ENCODE data around the gene MTFMT.
A peak's percentile ranks its signal among the peaks of the same experiment; 100 is the strongest.

MTFMT gene

GRCh38 chr15:65060641-65061397 is 31.4 kb upstream of the MTFMT start:
- H3K27ac ChIP-seq (ENCODE audit: low read depth, low read length) = no peak overlapping the region
- no peak overlapping the region for H3K9ac ChIP-seq (ENCODE audit: low read length in 5 of 5)
- H3K9me3 ChIP-seq (ENCODE audit: control insufficient read depth in 5 of 5, low read length in 5 of 5) = peaks cover 0 to 4% (median 0%) of the 10 kb centered on the region in 5 donors
- peaks cover 0 to 30% (median 7%) of the 10 kb centered on the region in 5 donors for H3K4me1 ChIP-seq (ENCODE audit: control insufficient read depth in 5 of 5, insufficient read depth in 5 of 5, low read length in 5 of 5)
- peaks cover 0 to 10% (median 3%) of the 10 kb centered on the region in 5 donors for H3K36me3 ChIP-seq (ENCODE audit: control insufficient read depth in 5 of 5, insufficient read depth in 5 of 5, low read length in 5 of 5)
- H3K27me3 ChIP-seq (ENCODE audit: control insufficient read depth in 5 of 5, insufficient read depth in 4 of 5, low read length in 5 of 5) = peaks cover 0 to 10% (median 6%) of the 10 kb centered on the region in 5 donors
- H3K4me3 ChIP-seq (ENCODE audit: low read depth in 1 of 5, low read length in 5 of 5) = no peak overlapping the region

- Histone ChIP-seq H3K4me1 (ENCODE audit: control insufficient read depth in 5 of 5, insufficient read depth in 5 of 5, low read length in 5 of 5) (peaks cover 3 to 35% (median 10%) of the 10 kb centered on the region in 5 donors), H3K27me3 (ENCODE audit: control insufficient read depth in 5 of 5, insufficient read depth in 4 of 5, low read length in 5 of 5) (peaks cover 0 to 5% (median 2%) of the 10 kb centered on the region in 5 donors), H3K9me3 (ENCODE audit: control insufficient read depth in 5 of 5, low read length in 5 of 5) (peaks cover 0 to 4% (median 0%) of the 10 kb centered on the region in 5 donors), H3K27ac (ENCODE audit: low read depth, low read length) (no peak overlapping the region), H3K4me3 (ENCODE audit: low read depth in 1 of 5, low read length in 5 of 5) (no peak overlapping the region), H3K9ac (ENCODE audit: low read length in 5 of 5) (no peak overlapping the region), H3K36me3 (ENCODE audit: control insufficient read depth in 5 of 5, insufficient read depth in 5 of 5, low read length in 5 of 5) (peaks cover 0 to 10% (median 3%) of the 10 kb centered on the region in 5 donors)
Observed at GRCh38 chr15:65059931-65060596, 30.6 kb upstream of the MTFMT start.

- Histone ChIP-seq H3K27me3 (ENCODE audit: control insufficient read depth in 5 of 5, insufficient read depth in 4 of 5, low read length in 5 of 5) (peaks cover 0 to 3% (median 0%) of the 10 kb centered on the region in 5 donors), H3K4me3 (ENCODE audit: low read depth in 1 of 5, low read length in 5 of 5) (no peak overlapping the region), H3K9me3 (ENCODE audit: control insufficient read depth in 5 of 5, low read length in 5 of 5) (peaks cover 0 to 4% (median 0%) of the 10 kb centered on the region in 5 donors), H3K9ac (ENCODE audit: low read length in 5 of 5) (no peak overlapping the region), H3K36me3 (ENCODE audit: control insufficient read depth in 5 of 5, insufficient read depth in 5 of 5, low read length in 5 of 5) (peaks cover 0 to 10% (median 6%) of the 10 kb centered on the region in 5 donors), H3K4me1 (ENCODE audit: control insufficient read depth in 5 of 5, insufficient read depth in 5 of 5, low read length in 5 of 5) (peaks cover 3 to 35% (median 10%) of the 10 kb centered on the region in 5 donors), H3K27ac (ENCODE audit: low read depth, low read length) (no peak overlapping the region)
Observed at GRCh38 chr15:65059369-65059750, 29.9 kb upstream of the MTFMT start.

GRCh38 chr15:65058394-65059368 is 29.2 kb upstream of the MTFMT start:
- Histone ChIP-seq H3K36me3 (ENCODE audit: control insufficient read depth in 5 of 5, insufficient read depth in 5 of 5, low read length in 5 of 5) (peaks cover 0 to 10% (median 6%) of the 10 kb centered on the region in 5 donors), H3K4me3 (ENCODE audit: low read depth in 1 of 5, low read length in 5 of 5) (no peak overlapping the region), H3K27ac (ENCODE audit: low read depth, low read length) (no peak overlapping the region), H3K27me3 (ENCODE audit: control insufficient read depth in 5 of 5, insufficient read depth in 4 of 5, low read length in 5 of 5) (peaks cover 0 to 3% (median 0%) of the 10 kb centered on the region in 5 donors), H3K4me1 (ENCODE audit: control insufficient read depth in 5 of 5, insufficient read depth in 5 of 5, low read length in 5 of 5) (peaks cover 3 to 34% (median 10%) of the 10 kb centered on the region in 5 donors), H3K9me3 (ENCODE audit: control insufficient read depth in 5 of 5, low read length in 5 of 5) (peaks cover 0 to 4% (median 0%) of the 10 kb centered on the region in 5 donors), H3K9ac (ENCODE audit: low read length in 5 of 5) (no peak overlapping the region)

- Histone ChIP-seq H3K9ac (ENCODE audit: low read length in 5 of 5) (no peak overlapping the region), H3K27me3 (ENCODE audit: control insufficient read depth in 5 of 5, insufficient read depth in 4 of 5, low read length in 5 of 5) (peaks cover 0 to 3% (median 0%) of the 10 kb centered on the region in 5 donors), H3K27ac (ENCODE audit: low read depth, low read length) (no peak overlapping the region), H3K4me3 (ENCODE audit: low read depth in 1 of 5, low read length in 5 of 5) (no peak overlapping the region), H3K4me1 (ENCODE audit: control insufficient read depth in 5 of 5, insufficient read depth in 5 of 5, low read length in 5 of 5) (peaks cover 3 to 23% (median 10%) of the 10 kb centered on the region in 5 donors), H3K36me3 (ENCODE audit: control insufficient read depth in 5 of 5, insufficient read depth in 5 of 5, low read length in 5 of 5) (peaks cover 0 to 13% (median 6%) of the 10 kb centered on the region in 5 donors), H3K9me3 (ENCODE audit: control insufficient read depth in 5 of 5, low read length in 5 of 5) (peaks cover 0 to 4% (median 0%) of the 10 kb centered on the region in 5 donors)
Observed at GRCh38 chr15:65057549-65057940, 28.1 kb upstream of the MTFMT start.

- Histone ChIP-seq H3K9ac (ENCODE audit: low read length in 5 of 5) (no peak overlapping the region), H3K4me3 (ENCODE audit: low read depth in 1 of 5, low read length in 5 of 5) (no peak overlapping the region), H3K36me3 (ENCODE audit: control insufficient read depth in 5 of 5, insufficient read depth in 5 of 5, low read length in 5 of 5) (peaks cover 0 to 13% (median 6%) of the 10 kb centered on the region in 5 donors), H3K27me3 (ENCODE audit: control insufficient read depth in 5 of 5, insufficient read depth in 4 of 5, low read length in 5 of 5) (peaks cover 0 to 3% (median 0%) of the 10 kb centered on the region in 5 donors), H3K27ac (ENCODE audit: low read depth, low read length) (no peak overlapping the region), H3K9me3 (ENCODE audit: control insufficient read depth in 5 of 5, low read length in 5 of 5) (peaks cover 0 to 4% (median 0%) of the 10 kb centered on the region in 5 donors), H3K4me1 (ENCODE audit: control insufficient read depth in 5 of 5, insufficient read depth in 5 of 5, low read length in 5 of 5) (peaks cover 3 to 18% (median 10%) of the 10 kb centered on the region in 5 donors)
Observed at GRCh38 chr15:65056868-65057548, 27.6 kb upstream of the MTFMT start.

GRCh38 chr15:65056106-65056505 is 26.7 kb upstream of the MTFMT start:
- Histone ChIP-seq H3K27ac (ENCODE audit: low read depth, low read length) (no peak overlapping the region), H3K9me3 (ENCODE audit: control insufficient read depth in 5 of 5, low read length in 5 of 5) (peaks cover 0 to 4% (median 0%) of the 10 kb centered on the region in 5 donors), H3K4me1 (ENCODE audit: control insufficient read depth in 5 of 5, insufficient read depth in 5 of 5, low read length in 5 of 5) (peaks cover 3 to 13% (median 8%) of the 10 kb centered on the region in 5 donors), H3K27me3 (ENCODE audit: control insufficient read depth in 5 of 5, insufficient read depth in 4 of 5, low read length in 5 of 5) (peaks cover 0 to 3% (median 0%) of the 10 kb centered on the region in 5 donors), H3K9ac (ENCODE audit: low read length in 5 of 5) (no peak overlapping the region), H3K36me3 (ENCODE audit: control insufficient read depth in 5 of 5, insufficient read depth in 5 of 5, low read length in 5 of 5) (peaks cover 0 to 13% (median 6%) of the 10 kb centered on the region in 5 donors), H3K4me3 (ENCODE audit: low read depth in 1 of 5, low read length in 5 of 5) (no peak overlapping the region)

- no peak overlapping the region for H3K4me3 ChIP-seq (ENCODE audit: low read depth in 1 of 5, low read length in 5 of 5)
- H3K27me3 ChIP-seq (ENCODE audit: control insufficient read depth in 5 of 5, insufficient read depth in 4 of 5, low read length in 5 of 5) = peaks cover 0 to 3% (median 0%) of the 10 kb centered on the region in 5 donors
- H3K36me3 ChIP-seq (ENCODE audit: control insufficient read depth in 5 of 5, insufficient read depth in 5 of 5, low read length in 5 of 5) = peaks cover 0 to 13% (median 6%) of the 10 kb centered on the region in 5 donors
- H3K9ac ChIP-seq (ENCODE audit: low read length in 5 of 5) = peak overlapping the region in 2 of 5 donors; percentile 10 to 18
- peaks cover 0 to 7% (median 3%) of the 10 kb centered on the region in 5 donors for H3K4me1 ChIP-seq (ENCODE audit: control insufficient read depth in 5 of 5, insufficient read depth in 5 of 5, low read length in 5 of 5)
- H3K27ac ChIP-seq (ENCODE audit: low read depth, low read length) = no peak overlapping the region
- peaks cover 0 to 1% (median 0%) of the 10 kb centered on the region in 5 donors for H3K9me3 ChIP-seq (ENCODE audit: control insufficient read depth in 5 of 5, low read length in 5 of 5)
Observed at GRCh38 chr15:65055201-65055870, 25.9 kb upstream of the MTFMT start.
